Fibroblast of villous mesenchyme (primary cell): Measurements from ENCODE around the gene SYPL2. TPM values are rescaled to one million over a fixed set of nuclear protein-coding genes. Genes with fewer than 3 reads are reported as not detected.

Experiments
- DNase-seq: peaks from one replicate; pipeline ENCODE4 v3.0.0-alpha.2; 2010; ENCODE audit warnings: low read depth
- H3K4me3 ChIP-seq: 2 replicates; pipeline ENCODE4 v1.5.1; 2011; ENCODE audit warnings: low read depth, mild to moderate bottlenecking, low read length
- total RNA-seq: library from RNA; depleted of rRNA; stranded (reverse); fragments of >200 nt; gene quantifications from 2 replicates; pipeline ENCODE4 v1.2.3, GENCODE V29; 2012
- TF ChIP-seq, protein P1 (sequence below): IDR thresholded peaks from 2 replicates; pipeline ENCODE4 v1.5.1; 2012; ENCODE audit warnings: low read depth, mild to moderate bottlenecking, low read length; ENCODE audit not compliant: insufficient read depth

SYPL2 gene
- total RNA-seq, 1 donor, result 10.8 TPM

GRCh38 chr1:109530457-109531087 is 64.2 kb downstream of the SYPL2 start:
- no peak overlapping the region for H3K4me3 ChIP-seq
- TF ChIP-seq, protein P1, sequence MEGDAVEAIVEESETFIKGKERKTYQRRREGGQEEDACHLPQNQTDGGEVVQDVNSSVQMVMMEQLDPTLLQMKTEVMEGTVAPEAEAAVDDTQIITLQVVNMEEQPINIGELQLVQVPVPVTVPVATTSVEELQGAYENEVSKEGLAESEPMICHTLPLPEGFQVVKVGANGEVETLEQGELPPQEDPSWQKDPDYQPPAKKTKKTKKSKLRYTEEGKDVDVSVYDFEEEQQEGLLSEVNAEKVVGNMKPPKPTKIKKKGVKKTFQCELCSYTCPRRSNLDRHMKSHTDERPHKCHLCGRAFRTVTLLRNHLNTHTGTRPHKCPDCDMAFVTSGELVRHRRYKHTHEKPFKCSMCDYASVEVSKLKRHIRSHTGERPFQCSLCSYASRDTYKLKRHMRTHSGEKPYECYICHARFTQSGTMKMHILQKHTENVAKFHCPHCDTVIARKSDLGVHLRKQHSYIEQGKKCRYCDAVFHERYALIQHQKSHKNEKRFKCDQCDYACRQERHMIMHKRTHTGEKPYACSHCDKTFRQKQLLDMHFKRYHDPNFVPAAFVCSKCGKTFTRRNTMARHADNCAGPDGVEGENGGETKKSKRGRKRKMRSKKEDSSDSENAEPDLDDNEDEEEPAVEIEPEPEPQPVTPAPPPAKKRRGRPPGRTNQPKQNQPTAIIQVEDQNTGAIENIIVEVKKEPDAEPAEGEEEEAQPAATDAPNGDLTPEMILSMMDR, result no peak
- DNase-seq, result no peak

GRCh38 chr1:109531380-109531779 is 65.0 kb downstream of the SYPL2 start:
- TF ChIP-seq, protein P1, result no peak
- DNase-seq, result no peak
- H3K4me3 ChIP-seq, result no peak overlapping the region

Other genes starting within 250 kb of the SYPL2 start
- gene CELSR2, start 217.0 kb upstream of the SYPL2 start, total RNA-seq, result 1.3 TPM in 2 replicates
- gene PSRC1, start 183.4 kb upstream of the SYPL2 start, total RNA-seq, result 14.2 and 23.3 TPM in 2 replicates
- gene MYBPHL, start 159.5 kb upstream of the SYPL2 start, total RNA-seq, result not detected in 2 replicates
- gene SORT1, start 68.6 kb upstream of the SYPL2 start, total RNA-seq, result 38.4 and 41.9 TPM in 2 replicates
- gene PSMA5, start 40.1 kb upstream of the SYPL2 start, total RNA-seq, result 70.2 and 119 TPM in 2 replicates
- 3.9 and 4.7 TPM in 2 replicates for gene ATXN7L2, start 17.4 kb downstream of the SYPL2 start, total RNA-seq
- gene CYB561D1, start 27.5 kb downstream of the SYPL2 start, total RNA-seq, result 4.7 and 6.1 TPM in 2 replicates
- 0.97 and 3.5 TPM in 2 replicates for gene AMIGO1, start 43.2 kb downstream of the SYPL2 start, total RNA-seq
- under 0.01 TPM in 1 of 2 replicates, not detected in the other for gene GPR61, start 73.3 kb downstream of the SYPL2 start, total RNA-seq
- 14.2 and 17.3 TPM in 2 replicates for gene GNAI3, start 82.1 kb downstream of the SYPL2 start, total RNA-seq
- under 0.01 and 0.43 TPM in 2 replicates for gene GNAT2, start 153.1 kb downstream of the SYPL2 start, total RNA-seq
- gene AMPD2, start 153.3 kb downstream of the SYPL2 start, total RNA-seq, result 90.5 and 107 TPM in 2 replicates
- gene GSTM4, start 189.6 kb downstream of the SYPL2 start, total RNA-seq, result 11.7 and 15.1 TPM in 2 replicates
- 16.8 and 19.0 TPM in 2 replicates for gene GSTM2, start 201.5 kb downstream of the SYPL2 start, total RNA-seq
- gene GSTM1, start 221.3 kb downstream of the SYPL2 start, total RNA-seq, result 0.86 TPM in 1 of 2 replicates, not detected in the other
- gene GSTM5, start 245.7 kb downstream of the SYPL2 start, total RNA-seq, result 5.8 and 9.1 TPM in 2 replicates